ENCODE data around the gene VGLL4. TPM values are rescaled to one million over a fixed set of nuclear protein-coding genes. Genes with fewer than 3 reads are reported as not detected.

VGLL4 gene
- polyA plus RNA-seq, 3 donors: 96.2 to 115 (median 106) TPM

DNA sequence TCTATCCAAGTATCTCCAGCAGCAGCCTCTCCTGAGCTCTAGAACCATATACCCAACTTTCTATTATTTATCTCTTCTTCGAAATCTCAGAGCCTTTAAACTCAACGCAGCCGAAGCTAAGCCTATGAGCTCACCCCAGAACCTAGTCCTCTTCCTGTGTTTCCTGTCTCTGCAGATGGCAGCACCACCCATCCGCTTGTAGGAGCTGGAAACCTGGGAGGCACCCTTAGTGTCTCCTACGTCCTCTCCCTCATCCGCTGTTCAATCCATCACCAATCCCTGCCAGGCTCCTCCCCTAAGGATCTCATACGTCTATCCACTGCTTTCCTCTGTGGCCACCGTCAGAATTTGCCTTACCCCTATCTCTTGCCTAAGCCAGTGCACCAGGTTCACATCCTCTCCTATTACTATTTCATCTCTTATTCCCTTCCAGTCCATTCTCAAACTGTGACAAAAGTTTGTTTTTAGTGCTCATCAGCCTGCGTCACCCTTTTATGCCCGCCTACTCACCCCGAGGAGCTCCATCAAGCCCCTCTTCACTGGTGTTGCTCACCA is 9.6 kb downstream of the VGLL4 start:
- DNase-seq: no peak

DNA sequence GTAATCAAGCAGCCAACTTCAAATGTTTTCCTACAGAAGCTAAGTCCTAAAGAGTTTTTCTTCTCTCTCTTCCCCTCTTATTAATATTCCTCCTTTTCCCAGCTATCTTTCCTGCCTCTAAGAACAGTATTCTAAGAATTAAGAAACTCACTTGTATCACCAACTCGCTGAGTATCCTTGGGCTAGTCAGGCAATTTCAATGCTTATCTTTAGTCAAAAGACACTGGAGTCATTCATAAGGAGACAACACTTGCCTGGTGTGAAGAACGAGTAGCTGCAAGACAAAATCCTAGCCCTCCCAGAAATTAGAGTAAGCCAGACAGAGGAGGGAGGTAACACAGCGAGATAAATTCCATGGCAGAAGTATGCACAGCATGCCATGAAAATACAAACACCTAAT is 10.7 kb downstream of the VGLL4 start:
- DNase-seq: no peak

DNA sequence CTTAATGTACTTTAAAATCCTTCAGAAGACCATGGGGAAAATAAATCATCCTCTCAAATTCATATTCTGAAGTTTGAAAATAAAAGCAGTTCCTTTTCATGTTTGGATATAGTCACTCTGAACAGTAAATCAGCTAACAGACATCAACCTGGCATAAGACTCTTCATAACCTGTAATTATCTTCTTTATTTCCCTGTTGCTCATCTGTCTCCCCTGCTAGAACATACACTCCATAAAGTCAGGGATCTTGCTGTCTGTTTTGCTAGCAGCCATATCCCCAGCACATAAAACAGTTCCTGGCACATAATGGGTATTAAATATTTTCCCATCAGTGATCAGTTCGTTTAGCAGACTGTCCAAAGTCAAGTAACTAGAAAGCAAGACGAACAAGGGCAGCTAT is 11.2 kb downstream of the VGLL4 start:
- no peak for DNase-seq

DNA sequence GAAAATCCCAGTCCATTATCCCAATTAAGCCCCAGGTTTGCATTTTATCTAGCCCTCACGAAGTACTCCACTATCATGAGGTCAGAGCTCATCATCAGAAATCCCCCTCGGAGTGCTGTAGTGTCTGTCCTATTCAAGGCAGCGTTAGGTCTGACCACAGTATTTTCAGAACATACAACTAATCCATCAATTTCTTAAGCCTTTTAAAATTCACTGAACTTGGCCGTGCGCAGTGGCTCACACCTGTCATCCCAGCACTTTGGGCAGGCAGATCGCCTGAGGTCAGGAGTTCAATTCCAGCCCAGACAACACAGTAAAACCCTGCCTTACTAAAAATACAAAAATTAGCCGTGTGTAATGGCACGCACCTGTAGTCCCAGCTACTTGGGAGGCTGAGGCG is 11.9 kb downstream of the VGLL4 start:
- no peak for DNase-seq

DNA sequence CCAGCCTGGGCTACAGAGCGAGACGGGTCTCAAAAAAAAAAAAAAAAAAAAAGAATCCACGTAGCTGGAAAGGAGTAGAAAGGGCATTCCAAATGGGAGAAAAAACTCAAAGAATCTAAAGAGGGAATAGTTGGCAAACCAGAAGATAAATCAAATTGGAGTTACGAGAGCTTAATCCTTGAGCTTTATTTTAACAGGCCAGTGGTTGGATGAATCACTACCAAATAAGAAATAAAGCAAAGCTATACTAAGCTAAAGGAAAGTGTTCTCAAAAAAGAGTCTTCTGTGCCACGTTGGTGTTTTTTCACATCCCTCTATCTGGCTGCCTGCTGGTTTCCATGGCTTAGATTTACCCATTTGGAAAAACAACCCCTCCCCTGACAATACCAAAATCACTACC is 14.0 kb downstream of the VGLL4 start:
- no peak for DNase-seq

DNA sequence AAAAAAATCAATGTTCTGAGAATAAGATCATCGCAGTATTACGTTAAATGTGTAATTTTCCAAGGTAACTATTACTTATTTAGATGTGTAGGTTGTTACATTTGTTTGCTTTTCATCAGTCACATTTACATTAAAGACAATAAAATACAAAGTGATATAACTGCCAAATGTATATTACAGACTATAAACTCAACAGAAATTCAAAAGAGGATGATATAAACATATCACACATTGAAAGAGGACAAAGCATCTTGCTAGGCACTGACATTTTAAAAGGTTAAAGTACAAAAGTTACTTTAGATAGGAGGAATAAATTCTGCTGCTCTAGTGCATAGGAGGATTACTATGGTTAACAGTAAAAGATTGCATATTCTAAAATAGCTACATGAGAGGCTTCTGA is 16.1 kb downstream of the VGLL4 start:
- DNase-seq: no peak

DNA sequence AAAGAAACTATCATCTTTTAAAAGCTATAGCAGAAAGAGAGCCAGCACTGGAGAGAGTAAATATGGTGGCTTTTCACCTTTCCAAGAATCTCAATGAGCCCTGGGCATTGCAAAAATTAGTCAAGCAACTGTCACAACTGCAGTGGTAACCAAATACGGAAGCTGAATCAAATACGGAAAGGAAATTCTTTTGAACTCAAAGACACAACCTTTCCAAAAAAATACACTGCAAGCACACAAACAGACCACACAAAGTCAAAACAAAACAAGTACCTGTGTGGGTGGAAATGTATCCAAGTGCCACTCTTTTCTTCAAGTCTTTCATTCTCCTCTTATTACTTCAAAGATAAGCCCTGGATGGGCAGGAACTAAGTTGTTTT is 17.6 kb downstream of the VGLL4 start:
- no peak for DNase-seq

DNA sequence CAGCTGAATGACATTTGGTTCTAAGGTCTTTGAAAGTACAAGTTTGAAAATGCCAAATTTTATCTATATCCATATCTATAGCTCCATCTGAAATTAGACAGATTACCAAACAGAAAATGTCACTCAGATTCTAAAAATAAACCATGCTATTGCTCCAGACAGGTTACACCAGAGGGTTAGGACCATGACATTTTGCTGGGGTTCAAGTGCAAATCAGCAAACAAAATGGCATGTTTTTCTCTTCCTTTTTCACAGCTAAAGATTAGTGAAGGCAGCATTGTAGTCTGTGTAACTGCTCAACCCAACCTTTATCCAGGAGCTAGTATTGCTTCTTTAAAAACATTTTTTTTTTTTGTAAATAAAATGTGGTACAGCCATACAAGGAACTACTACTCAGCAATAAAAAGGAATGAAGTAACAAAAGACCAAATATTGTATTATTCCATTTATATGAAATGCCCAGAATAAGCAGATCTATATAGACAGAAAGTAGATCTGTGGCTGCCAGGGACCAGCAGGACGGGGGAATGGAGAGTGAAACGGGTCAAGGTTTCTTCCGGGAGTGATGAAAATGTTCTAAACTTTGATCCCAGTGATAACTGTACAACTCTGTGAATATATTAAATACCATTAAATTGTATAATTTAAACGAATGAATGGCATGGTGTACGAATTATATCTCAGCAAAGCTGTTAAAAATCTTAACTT is 18.2 kb downstream of the VGLL4 start:
- DNase-seq: no peak

DNA sequence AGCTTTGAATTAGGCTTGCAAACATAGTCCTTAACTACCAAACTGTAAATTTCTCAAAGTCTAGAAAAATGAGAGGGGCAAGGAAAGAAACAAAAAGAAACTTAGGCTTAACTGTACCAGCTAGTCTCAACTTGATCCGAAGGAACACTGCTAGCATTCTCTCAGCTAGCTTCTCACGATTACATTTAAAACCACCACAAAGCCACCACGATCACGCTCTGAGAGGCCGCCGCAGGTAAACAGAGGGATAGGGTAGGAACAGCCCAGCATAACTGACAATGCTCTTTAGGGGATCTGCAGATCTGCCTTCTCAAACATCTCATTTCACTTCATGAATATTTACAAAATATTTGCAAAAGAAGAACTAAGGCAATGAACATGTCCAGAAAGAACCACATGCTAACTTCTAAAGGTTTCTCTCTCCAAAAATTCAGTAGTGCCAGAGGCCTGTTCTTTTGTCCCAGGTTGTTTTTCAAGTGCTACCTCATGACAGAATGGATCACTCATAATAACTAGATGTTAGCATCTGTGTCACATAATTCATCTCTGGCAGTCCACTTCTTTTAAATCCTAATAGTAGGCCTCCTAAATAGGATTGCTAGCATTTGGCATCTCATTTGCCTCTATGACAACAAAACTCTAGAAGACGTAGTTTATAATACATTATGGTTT is 18.9 kb downstream of the VGLL4 start:
- no peak for DNase-seq

DNA sequence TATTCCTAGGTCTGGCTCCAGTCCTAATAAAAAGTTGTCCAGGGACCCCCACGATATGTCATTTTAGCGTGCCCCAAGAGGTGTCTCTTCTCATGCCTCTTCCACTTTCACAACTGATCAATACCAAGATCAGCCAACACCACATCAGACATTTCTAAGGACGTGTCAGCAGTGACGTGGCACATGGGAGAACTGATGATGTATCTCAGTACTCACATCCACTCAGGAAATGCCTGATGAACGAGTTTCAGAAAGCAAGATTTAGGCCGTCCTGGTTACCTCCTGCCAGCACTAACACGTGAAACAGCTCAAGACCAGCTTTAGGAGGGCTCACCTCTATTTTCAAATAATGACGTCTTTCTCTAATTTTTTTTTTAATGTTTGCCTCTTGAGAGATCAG is 19.6 kb downstream of the VGLL4 start:
- no peak for DNase-seq

DNA sequence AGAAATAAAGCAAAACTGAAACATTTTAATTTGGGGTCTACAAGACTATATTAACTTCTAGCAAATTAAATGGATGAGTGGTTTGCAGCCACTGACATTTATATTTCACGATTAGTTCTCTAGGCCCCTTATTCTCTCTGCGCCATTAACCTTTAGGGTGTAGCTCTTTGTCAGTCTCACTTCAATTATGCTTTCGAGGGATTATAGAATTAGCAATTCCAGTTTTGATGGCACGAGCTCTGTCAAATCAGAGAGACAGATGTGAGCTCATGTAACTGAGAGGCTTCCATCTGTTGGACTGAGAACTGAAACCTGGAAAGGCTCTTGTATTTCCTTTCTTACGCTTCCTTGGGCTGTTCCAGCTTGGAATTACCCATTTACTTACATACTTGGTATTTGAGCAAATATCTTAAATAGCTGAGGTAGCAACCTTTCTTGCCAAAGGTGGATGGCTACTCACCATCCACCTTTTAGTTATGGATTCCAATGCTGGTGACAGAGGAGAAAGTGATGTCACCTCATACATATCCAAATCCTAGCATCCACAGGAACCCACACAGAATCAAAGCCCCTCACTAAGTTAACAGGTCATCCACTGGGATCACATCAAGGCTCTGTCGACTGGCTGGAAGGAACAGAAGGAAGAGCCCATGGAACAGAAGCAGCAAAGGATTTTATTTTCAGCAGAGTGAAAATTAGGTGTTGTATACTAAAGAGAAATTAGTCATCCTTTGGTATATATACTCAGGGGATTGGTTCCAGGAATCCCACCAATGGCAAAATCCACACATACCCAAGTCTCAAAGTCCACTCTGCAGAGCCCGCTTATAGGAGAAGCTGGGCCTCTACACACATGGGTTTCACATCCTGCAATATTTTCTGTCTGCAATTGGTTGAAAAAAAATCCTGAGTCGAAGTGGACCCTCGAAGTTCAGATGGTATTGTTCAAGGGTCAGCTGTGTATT is 20.8 kb downstream of the VGLL4 start:
- no peak for DNase-seq

DNA sequence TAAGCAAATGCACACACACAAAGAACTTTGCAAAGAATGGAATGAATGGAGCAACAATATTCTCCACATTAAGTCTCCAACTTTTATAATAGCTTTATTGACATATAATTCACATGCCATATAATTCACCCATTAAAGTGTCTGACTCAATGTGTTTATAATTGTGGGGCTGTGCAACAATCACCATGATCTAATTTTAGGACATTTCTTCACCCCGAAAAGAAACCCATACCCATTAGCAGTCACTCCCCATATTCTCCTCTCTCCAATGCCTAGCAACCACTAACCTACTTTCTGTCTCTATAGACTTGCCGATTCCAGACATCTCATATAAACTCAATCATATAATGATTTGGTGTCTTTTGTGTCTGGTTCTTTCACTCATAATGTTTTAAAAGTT is 22.6 kb downstream of the VGLL4 start:
- no peak for DNase-seq

DNA sequence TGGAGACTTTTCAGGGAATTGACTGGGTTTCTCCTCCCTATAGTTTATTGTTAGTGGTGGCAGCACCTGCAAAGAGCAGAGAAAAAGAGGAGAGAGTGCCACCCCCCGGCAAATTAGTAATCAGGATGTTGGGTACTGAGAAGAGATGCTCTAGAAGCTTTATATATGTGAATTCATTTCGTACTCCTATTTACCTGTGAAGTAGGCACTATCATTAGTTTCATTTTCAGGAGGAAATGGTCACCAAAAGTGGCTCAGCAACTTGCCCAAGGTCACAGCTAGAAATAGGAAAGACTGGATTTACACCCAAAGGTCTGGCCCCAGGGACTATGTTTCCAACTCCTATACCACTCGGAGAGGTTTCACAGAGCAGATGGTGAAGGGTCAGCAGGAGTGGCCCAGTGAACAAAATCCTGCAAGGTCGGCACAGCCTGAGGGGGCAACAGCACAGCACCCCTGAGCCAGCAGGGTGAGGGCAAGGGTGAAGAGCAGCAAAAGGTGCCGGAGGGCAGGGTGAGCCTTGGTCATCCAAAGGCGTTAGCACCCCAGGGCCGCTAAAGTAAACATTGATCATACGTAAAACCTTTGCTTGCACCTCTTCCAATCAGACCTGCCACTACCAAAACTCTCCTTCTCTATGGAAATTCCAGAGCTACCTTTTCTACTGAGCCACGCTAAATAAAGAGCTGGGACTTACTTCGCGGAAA is 23.6 kb downstream of the VGLL4 start:
- no peak for DNase-seq

DNA sequence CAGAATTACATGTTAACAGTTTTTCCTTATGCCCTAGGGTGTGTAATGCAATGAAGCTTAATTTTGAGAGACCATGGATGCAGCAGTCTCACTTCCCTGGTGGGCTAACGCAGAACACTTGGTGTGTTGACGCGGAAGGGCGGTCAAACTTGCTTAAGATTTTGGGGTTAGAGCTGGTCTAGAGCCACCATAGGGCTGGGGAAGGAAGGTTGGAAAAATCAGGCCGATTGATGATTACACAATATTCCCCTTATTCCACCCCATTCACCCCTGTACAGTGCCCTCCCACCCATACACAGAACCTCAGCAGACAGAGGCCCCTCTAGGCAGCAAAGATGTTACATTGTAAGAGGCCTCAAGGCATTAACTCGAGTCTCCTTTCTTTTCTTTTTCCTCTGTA is 24.3 kb downstream of the VGLL4 start:
- no peak for DNase-seq

DNA sequence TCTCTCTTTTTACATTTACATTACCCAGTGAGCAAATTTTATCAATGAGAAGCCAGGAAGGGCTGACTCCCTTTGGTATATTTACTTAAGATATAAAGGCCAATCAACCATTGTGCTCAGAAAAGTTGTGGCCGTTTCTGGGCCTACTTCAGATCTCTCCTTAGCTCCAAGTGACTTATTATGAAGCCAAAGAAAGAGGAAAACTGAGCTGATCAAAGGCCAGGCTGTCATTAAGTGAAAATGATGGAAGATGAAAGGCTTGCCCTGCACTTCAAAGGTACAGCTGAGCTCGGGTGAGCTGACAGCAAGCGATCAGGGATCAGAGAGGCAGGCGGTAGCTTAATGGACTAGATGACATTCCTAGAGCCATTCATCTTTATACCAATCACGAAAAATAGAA is 24.8 kb downstream of the VGLL4 start:
- DNase-seq: no peak

DNA sequence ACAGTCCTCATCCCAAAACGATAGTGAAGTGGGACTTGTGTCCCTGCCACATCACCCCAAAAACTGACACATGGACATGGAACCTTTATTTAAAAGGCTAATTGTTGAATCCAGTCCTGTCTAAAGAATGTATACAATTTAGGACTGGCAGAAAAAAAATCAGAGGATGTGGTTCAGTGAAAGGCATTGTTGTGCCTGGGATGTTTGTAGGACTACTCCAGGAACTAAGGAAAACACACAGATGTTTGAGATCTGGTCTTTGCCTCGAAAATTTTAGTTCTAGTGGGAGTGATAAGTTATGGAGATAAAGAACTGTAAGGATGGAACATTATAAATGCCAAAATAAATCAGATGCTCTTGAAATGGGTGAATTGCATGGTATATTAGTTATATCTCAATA is 27.2 kb downstream of the VGLL4 start:
- DNase-seq: no peak

DNA sequence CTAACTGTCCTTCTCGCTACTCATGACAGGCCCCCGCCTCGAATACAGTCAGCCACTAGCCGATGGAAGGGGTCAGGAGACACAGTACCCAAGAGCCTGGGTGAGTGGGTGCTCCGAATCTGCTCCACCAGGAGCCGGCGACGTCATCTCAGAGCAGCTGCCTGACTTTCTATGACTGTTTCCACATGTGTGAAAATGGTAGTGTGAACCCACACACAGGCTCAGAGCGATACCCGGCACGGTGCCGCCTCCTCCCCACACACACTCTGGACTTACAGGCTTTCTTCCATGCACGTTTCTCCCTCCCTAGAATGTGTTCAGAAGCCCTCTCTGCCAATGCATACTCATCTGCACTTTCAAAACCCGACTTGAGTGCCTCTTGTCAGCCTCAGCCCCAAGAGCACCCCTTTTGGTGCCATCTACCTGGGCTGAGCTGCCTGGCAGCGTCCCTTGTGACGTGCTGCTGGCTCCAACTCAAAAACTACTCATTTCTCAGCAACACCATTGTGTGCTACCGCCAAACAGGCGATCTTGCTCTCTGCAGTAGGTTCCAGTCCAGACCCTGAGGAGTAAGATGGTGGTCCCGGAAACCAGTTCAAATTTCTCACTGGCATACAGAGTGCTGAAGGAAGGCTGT is 29.7 kb downstream of the VGLL4 start:
- no peak for DNase-seq

DNA sequence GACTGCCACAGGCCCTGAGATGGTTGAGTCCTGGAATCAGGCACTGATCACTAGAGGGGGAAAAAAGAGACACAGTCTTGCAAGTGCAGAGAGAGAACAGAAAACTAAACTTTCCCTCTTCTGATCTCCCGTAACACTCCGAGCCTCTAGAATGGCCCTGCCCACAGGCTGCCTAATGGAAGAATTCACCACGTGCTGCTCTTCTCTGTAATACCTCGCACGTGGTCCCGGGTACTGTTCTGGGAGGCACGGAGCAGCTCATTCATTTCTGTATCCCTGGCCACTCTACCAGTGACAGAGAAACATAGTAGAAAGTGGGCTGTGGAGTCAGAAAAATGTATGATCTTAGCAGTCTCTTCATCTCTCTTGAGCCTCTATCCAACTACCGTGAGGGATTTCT is 30.4 kb downstream of the VGLL4 start:
- DNase-seq: no peak

DNA sequence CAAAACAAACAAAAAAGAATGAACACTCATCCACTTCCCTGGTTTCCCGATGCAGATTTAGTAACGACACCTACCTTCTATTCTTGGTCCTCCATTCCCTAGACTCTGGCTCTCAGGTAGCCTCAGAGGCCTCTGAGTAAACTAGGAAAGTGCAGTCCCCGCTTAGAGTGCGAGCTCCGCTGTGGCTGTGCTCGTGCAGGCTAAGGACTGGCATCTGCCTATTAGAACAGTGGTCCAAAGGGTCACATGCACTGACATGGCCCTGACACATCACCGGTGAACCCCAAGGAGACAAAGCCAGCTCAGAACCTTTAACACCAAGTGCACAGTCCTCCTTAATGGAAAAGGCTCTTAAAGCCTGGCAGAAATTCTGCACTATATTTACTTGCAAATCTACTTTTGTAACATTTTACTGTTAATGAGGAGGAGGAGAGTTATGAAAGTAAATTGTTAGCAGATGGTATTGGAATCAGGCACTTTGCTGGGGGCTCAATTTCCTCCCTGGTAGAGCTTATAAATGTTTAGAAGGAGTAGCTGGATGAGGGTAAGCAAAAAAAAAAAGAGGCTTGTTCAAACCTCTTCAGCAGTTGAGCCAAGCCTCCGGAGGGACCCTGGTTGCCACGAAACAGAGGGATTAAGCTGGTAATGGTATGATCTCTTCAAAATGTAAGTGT is 31.1 kb downstream of the VGLL4 start:
- no peak for DNase-seq

DNA sequence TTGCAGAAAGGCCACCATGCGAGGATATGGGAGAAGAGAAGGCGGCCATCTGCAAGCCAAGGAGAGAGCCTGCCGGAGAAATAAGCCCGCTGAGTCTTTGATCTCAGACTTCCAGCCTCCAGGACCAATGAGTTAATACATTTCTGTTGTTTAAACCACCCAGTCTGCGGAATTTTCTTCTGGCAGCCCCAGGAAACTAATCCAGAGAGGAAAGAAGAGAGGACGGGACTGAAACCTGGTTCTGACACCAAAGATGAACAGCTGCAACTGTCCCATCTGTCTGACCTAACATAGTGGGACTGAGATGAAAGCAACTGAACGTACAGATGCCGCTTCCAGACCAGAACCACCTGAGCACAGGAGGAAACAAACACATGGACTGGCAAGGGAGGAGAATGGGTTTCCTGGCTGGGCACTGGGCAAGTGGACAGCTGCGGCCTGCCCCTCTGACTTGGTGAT is 32.3 kb downstream of the VGLL4 start:
- no peak for DNase-seq
